GM19467 (cell line): ENCODE measurements around the gene PEPD.

Experiments used
- ATAC-seq: cut with Tn5 transposase; IDR thresholded peaks from one replicate; pipeline ENCODE4 v1.9.1; 2021; ENCODE audit warnings: mild to moderate bottlenecking, moderate library complexity; ENCODE audit not compliant: unreplicated experiment

PEPD gene

DNA sequence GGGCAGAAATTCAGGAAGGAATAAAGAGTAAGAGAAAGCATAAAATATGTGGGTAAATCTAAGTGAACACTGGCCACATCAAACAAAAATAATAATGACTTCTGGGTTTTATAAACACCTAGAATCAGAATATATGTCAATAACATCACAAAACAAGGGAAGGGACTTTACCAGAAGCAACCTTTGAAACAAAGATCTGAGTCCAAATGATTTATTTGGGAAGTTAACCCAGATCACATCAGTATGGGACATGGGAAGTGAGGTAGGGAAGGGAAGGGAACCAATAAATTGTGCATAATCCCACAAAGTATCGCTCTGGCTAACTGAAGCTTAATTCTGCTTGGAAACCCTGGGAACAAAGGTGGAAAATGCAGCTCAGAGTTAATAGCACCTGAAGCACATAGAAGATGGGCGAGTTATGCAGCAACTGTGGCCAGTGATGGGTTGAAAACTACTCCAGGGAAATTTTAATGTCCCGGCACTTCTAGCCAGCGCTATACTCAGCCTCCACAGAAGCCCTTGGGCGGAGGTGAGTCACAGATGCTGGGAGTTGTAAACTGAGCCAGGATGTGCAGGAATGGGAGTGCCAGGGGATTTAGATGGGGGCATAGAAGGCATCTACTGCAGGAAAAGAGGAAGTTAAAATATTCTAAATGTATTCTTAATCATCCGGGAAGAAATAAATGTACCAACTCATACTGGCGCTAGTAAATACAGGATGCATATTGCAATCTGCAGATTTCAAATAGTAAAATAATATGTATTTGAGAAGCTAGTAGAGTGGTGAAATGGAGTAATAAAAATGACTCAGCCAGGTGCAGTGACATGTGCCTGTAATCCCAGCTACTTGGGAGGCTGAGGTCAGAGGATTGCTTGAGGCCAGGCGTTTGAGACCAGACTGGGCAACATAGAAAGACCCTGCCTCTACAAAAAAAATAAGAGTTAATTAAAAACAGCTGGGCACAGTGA lies 182.3 kb downstream of the PEPD start:
- ATAC-seq, result no peak
